GM21526 (cell line): Measurements from ENCODE around the gene OLAH.
A peak's percentile ranks its signal among the peaks of the same experiment; 100 is the strongest.

ENCODE experiments used
- ATAC-seq: cut with Tn5 transposase; IDR thresholded peaks from one replicate; pipeline ENCODE4 v1.9.1; 2021; ENCODE audit warnings: moderate library complexity; ENCODE audit not compliant: unreplicated experiment, low FRiP score

Gene OLAH

GRCh38 chr10:15068802-15069201 lies 25.1 kb downstream of the OLAH start:
- no peak for ATAC-seq

- ATAC-seq: no peak
Measured at GRCh38 chr10:15069230-15069629, 25.5 kb downstream of the OLAH start.

- ATAC-seq: no peak
Measured at GRCh38 chr10:15072358-15072757, 28.6 kb downstream of the OLAH start.

- no peak for ATAC-seq
Measured at GRCh38 chr10:15075421-15075820, 31.7 kb downstream of the OLAH start.

GRCh38 chr10:15083674-15084501 lies 40.1 kb downstream of the OLAH start:
- no peak for ATAC-seq

GRCh38 chr10:15084502-15084922 lies 40.8 kb downstream of the OLAH start:
- no peak for ATAC-seq

- peak; percentile 98 for ATAC-seq
Measured at GRCh38 chr10:15088428-15089261, 44.9 kb downstream of the OLAH start, which contains the start of gene ACBD7. TSS of gene ACBD7 (minus strand) at chr10:15088776. CDS start at chr10:15088728, 48 bp downstream.

- ATAC-seq: no peak
Measured at GRCh38 chr10:15091418-15091817, 47.7 kb downstream of the OLAH start.

GRCh38 chr10:15092855-15093408 lies 49.2 kb downstream of the OLAH start:
- no peak for ATAC-seq

GRCh38 chr10:15096661-15097010 lies 52.9 kb downstream of the OLAH start:
- ATAC-seq: peak; percentile 22

GRCh38 chr10:15097011-15097812 lies 53.5 kb downstream of the OLAH start, which contains the start of gene RPP38:
TSS of gene RPP38 (plus strand) at chr10:15097355. CDS start at chr10:15103315, 5,960 bp downstream.
- peak; percentile 87 for ATAC-seq

GRCh38 chr10:15099886-15100285 lies 56.1 kb downstream of the OLAH start:
- no peak for ATAC-seq

GRCh38 chr10:15103513-15103912 lies 59.8 kb downstream of the OLAH start:
- ATAC-seq: no peak

- ATAC-seq: peak; percentile 90
Measured at GRCh38 chr10:15106352-15107013, 62.7 kb downstream of the OLAH start.

- no peak for ATAC-seq
Measured at GRCh38 chr10:15112657-15113056, 68.9 kb downstream of the OLAH start.

GRCh38 chr10:15113766-15114165 lies 70.0 kb downstream of the OLAH start:
- no peak for ATAC-seq

- no peak for ATAC-seq
Measured at GRCh38 chr10:15116225-15116624, 72.5 kb downstream of the OLAH start.

- no peak for ATAC-seq
Measured at GRCh38 chr10:15118615-15119014, 74.9 kb downstream of the OLAH start.

GRCh38 chr10:15120523-15120922 lies 76.8 kb downstream of the OLAH start:
- no peak for ATAC-seq

- no peak for ATAC-seq
Measured at GRCh38 chr10:15121707-15122106, 78.0 kb downstream of the OLAH start.
